Ishikawa (cell line): ENCODE data around the gene SNX11.

ENCODE experiments used
- CEBPB ChIP-seq: IDR thresholded peaks from 2 replicates; pipeline ENCODE4 v1.6.1; 2012
- CREB1 ChIP-seq: IDR thresholded peaks from 2 replicates; pipeline ENCODE4 v1.6.1; 2012; ENCODE audit warnings: low read depth
- EGR1 ChIP-seq: IDR thresholded peaks from 2 replicates; pipeline ENCODE4 v1.6.1; 2012
- EP300 ChIP-seq: IDR thresholded peaks from 2 replicates; pipeline ENCODE4 v1.6.1; 2012; ENCODE audit warnings: borderline replicate concordance
- FOXM1 ChIP-seq: IDR thresholded peaks from 2 replicates; pipeline ENCODE4 v1.6.1; 2012; ENCODE audit warnings: low read depth, borderline replicate concordance
- MAX ChIP-seq: IDR thresholded peaks from 2 replicates; pipeline ENCODE4 v1.6.1; 2012
- NFIC ChIP-seq: IDR thresholded peaks from 2 replicates; pipeline ENCODE4 v1.6.1; 2012
- RAD21 ChIP-seq: IDR thresholded peaks from 2 replicates; pipeline ENCODE4 v1.6.1; 2012; ENCODE audit warnings: low read depth
- REST ChIP-seq: IDR thresholded peaks from 2 replicates; pipeline ENCODE4 v1.6.1; 2012; ENCODE audit warnings: low read depth, mild to moderate bottlenecking
- TAF1 ChIP-seq: IDR thresholded peaks from 2 replicates; pipeline ENCODE4 v1.6.1; 2012; ENCODE audit warnings: low read depth, mild to moderate bottlenecking
- YY1 ChIP-seq: IDR thresholded peaks from 2 replicates; pipeline ENCODE4 v1.6.1; 2012; ENCODE audit warnings: low read depth
- ZBTB7A ChIP-seq: IDR thresholded peaks from 2 replicates; pipeline ENCODE4 v1.6.1; 2012; ENCODE audit warnings: low read depth

- TF ChIP-seq TAF1: no peak
- no peak for TF ChIP-seq CEBPB
- no peak for TF ChIP-seq REST
- no peak for TF ChIP-seq YY1
- TF ChIP-seq EGR1: no peak
- TF ChIP-seq RAD21: no peak
- no peak for TF ChIP-seq CREB1
- TF ChIP-seq EP300: no peak
- no peak for TF ChIP-seq ZBTB7A
- no peak for TF ChIP-seq NFIC
- no peak for TF ChIP-seq MAX
- no peak for TF ChIP-seq FOXM1
These were observed 5.7 kb downstream of the SNX11 start for GRCh38 chr17:48113201-48113676.
